ENCODE results near the gene DNAAF2. TPM values are rescaled to one million over a fixed set of nuclear protein-coding genes. Genes with fewer than 3 reads are reported as not detected.

The DNAAF2 gene
- total RNA-seq, 2 donors from 2014 or later, result 18.5 to 19.7 TPM

- Mint-ChIP-seq H3K36me3 (ENCODE audit: low read depth) (peaks cover 38% of the 10 kb centered on the region), H3K27ac (peak overlapping the region; percentile 74), H3K4me1 (peaks cover 22% of the 10 kb centered on the region), H3K4me3 (peak overlapping the region; percentile 35), H3K9me3 (no peaks in the 10 kb centered on the region), H3K27me3 (ENCODE audit: insufficient read depth) (no peaks in the 10 kb centered on the region)
- peak; percentile 59 for DNase-seq
- WGBS, 2 experiments (ENCODE audit: insufficient coverage in 1 of 2, insufficient read length in 1 of 2), result 74 to 85% methylated on average over 6 to 8 of the region's 8 CpGs
- Histone ChIP-seq H3K36me3 (ENCODE audit: control insufficient read depth, insufficient read depth, low read length) (peaks cover 32% of the 10 kb centered on the region), H3K4me1 (ENCODE audit: control insufficient read depth, insufficient read depth, low read length) (peaks cover 11% of the 10 kb centered on the region), H3K9me3 (ENCODE audit: control insufficient read depth, low read length) (no peaks in the 10 kb centered on the region), H3K27ac (ENCODE audit: low read depth, low read length) (no peak overlapping the region), H3K4me3 (ENCODE audit: low read length) (peak overlapping the region; percentile 50), H3K9ac (ENCODE audit: extremely low read depth, low read length, poor library complexity, severe bottlenecking) (no peak overlapping the region), H3K27me3 (ENCODE audit: control insufficient read depth, insufficient read depth, low read length, poor library complexity, severe bottlenecking) (no peaks in the 10 kb centered on the region)
- TF ChIP-seq, protein P1, sequence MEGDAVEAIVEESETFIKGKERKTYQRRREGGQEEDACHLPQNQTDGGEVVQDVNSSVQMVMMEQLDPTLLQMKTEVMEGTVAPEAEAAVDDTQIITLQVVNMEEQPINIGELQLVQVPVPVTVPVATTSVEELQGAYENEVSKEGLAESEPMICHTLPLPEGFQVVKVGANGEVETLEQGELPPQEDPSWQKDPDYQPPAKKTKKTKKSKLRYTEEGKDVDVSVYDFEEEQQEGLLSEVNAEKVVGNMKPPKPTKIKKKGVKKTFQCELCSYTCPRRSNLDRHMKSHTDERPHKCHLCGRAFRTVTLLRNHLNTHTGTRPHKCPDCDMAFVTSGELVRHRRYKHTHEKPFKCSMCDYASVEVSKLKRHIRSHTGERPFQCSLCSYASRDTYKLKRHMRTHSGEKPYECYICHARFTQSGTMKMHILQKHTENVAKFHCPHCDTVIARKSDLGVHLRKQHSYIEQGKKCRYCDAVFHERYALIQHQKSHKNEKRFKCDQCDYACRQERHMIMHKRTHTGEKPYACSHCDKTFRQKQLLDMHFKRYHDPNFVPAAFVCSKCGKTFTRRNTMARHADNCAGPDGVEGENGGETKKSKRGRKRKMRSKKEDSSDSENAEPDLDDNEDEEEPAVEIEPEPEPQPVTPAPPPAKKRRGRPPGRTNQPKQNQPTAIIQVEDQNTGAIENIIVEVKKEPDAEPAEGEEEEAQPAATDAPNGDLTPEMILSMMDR (conservative IDR thresholded peaks at IDR 0.05), result no peak
These were observed 6.7 kb upstream of the DNAAF2 start for GRCh38 chr14:49641697-49642129.

DNA sequence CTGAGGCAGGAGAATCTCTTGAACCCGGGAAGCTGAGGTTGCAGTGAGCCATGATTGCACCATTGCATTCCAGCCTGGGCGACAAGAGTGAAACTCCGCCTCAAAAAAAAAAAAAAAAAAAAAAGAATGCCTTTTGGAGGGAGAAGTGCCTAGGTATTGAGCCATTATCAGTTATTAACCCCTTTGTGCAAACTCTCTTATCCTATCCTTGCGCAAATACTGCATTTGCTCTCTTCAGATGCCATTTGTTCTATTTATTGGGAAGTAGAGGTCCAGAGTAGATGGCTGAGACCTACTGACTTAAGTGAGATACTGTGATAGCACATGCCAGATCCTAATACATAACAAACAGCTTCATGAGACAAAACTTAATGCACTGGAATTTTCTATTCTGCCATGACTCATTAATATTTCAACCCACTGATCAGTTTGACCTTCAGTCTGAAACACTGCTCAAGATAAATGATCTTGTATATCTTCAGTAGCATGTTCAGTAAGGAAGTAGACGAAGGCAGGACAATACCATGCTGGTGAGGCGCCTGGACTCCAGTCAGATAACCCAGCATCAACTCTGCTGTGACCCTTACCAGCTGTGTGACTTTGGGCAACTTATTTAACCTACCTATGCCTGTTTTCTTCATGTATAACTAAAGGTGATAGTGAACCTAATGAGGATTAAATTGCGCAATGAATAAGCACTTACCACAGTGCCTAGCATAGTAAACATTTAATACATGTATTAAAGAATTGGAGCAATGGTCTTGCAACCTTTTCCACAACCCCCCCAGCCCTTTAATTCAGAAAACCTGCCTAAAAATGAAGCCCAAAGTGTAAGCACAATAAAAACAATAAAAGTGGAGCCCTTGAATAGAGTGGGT, 5.7 kb upstream of the DNAAF2 start:
- Histone ChIP-seq H3K9me3 (ENCODE audit: control insufficient read depth, low read length) (no peaks in the 10 kb centered on the region), H3K27me3 (ENCODE audit: control insufficient read depth, insufficient read depth, low read length, poor library complexity, severe bottlenecking) (no peaks in the 10 kb centered on the region), H3K36me3 (ENCODE audit: control insufficient read depth, insufficient read depth, low read length) (peaks cover 29% of the 10 kb centered on the region), H3K4me1 (ENCODE audit: control insufficient read depth, insufficient read depth, low read length) (peaks cover 11% of the 10 kb centered on the region), H3K4me3 (ENCODE audit: low read length) (no peak overlapping the region), H3K9ac (ENCODE audit: extremely low read depth, low read length, poor library complexity, severe bottlenecking) (no peak overlapping the region), H3K27ac (ENCODE audit: low read depth, low read length) (peak overlapping the region; percentile 8)
- Mint-ChIP-seq H3K27me3 (ENCODE audit: insufficient read depth) (no peaks in the 10 kb centered on the region), H3K4me1 (peaks cover 24% of the 10 kb centered on the region), H3K9me3 (no peaks in the 10 kb centered on the region), H3K27ac (peak overlapping the region; percentile 74), H3K4me3 (no peak overlapping the region), H3K36me3 (ENCODE audit: low read depth) (peaks cover 39% of the 10 kb centered on the region)
- DNase-seq, result no peak
- TF ChIP-seq, protein P1 (conservative IDR thresholded peaks at IDR 0.05), result no peak
- WGBS, 2 experiments (ENCODE audit: insufficient coverage in 1 of 2, insufficient read length in 1 of 2), result 89 to 95% methylated on average over 5 of the region's 7 CpGs

GRCh38 chr14:49637534-49638078, 2.6 kb upstream of the DNAAF2 start:
- Histone ChIP-seq H3K36me3 (ENCODE audit: control insufficient read depth, insufficient read depth, low read length) (peaks cover 23% of the 10 kb centered on the region), H3K27me3 (ENCODE audit: control insufficient read depth, insufficient read depth, low read length, poor library complexity, severe bottlenecking) (no peaks in the 10 kb centered on the region), H3K9ac (ENCODE audit: extremely low read depth, low read length, poor library complexity, severe bottlenecking) (no peak overlapping the region), H3K9me3 (ENCODE audit: control insufficient read depth, low read length) (no peaks in the 10 kb centered on the region), H3K4me1 (ENCODE audit: control insufficient read depth, insufficient read depth, low read length) (peaks cover 11% of the 10 kb centered on the region), H3K4me3 (ENCODE audit: low read length) (no peak overlapping the region), H3K27ac (ENCODE audit: low read depth, low read length) (no peak overlapping the region)
- Mint-ChIP-seq H3K9me3 (no peaks in the 10 kb centered on the region), H3K36me3 (ENCODE audit: low read depth) (peaks cover 35% of the 10 kb centered on the region), H3K27me3 (ENCODE audit: insufficient read depth) (no peaks in the 10 kb centered on the region), H3K4me1 (peaks cover 25% of the 10 kb centered on the region), H3K27ac (no peak overlapping the region), H3K4me3 (no peak overlapping the region)
- WGBS, 2 experiments (ENCODE audit: insufficient coverage in 1 of 2, insufficient read length in 1 of 2), result 100% methylated on average over 3 of the region's 3 CpGs; no CpG with 5 or more reads in 1 of the 2 experiments
- TF ChIP-seq, protein P1 (conservative IDR thresholded peaks at IDR 0.05), result no peak
- no peak for DNase-seq

Measured in endodermal cell (in vitro differentiated cells).